ENCODE results near the gene DLST. TPM values are rescaled to one million over a fixed set of nuclear protein-coding genes. Genes with fewer than 3 reads are reported as not detected.

Gene DLST
- total RNA-seq, 1 donor from 2014 or later: 90.4 TPM

GRCh38 chr14:74949859-74950573, 68.3 kb downstream of the DLST start:
- H3K9me3 Mint-ChIP-seq: no peaks in the 10 kb centered on the region
- DNase-seq (no peak), ATAC-seq (ENCODE audit: low read depth) (no peak)
- H3K27ac Mint-ChIP-seq: no peak overlapping the region
- intact Hi-C loops (cut with micrococcal nuclease): loop anchor here (5.0 to 10.0 kb wide), 3 partner anchors 88 to 455 kb away; partner anchors contain the start of genes ISCA2 and NPC2
- no peaks in the 10 kb centered on the region for H3K36me3 Mint-ChIP-seq (ENCODE audit: low read depth)
- TF ChIP-seq, protein P1, sequence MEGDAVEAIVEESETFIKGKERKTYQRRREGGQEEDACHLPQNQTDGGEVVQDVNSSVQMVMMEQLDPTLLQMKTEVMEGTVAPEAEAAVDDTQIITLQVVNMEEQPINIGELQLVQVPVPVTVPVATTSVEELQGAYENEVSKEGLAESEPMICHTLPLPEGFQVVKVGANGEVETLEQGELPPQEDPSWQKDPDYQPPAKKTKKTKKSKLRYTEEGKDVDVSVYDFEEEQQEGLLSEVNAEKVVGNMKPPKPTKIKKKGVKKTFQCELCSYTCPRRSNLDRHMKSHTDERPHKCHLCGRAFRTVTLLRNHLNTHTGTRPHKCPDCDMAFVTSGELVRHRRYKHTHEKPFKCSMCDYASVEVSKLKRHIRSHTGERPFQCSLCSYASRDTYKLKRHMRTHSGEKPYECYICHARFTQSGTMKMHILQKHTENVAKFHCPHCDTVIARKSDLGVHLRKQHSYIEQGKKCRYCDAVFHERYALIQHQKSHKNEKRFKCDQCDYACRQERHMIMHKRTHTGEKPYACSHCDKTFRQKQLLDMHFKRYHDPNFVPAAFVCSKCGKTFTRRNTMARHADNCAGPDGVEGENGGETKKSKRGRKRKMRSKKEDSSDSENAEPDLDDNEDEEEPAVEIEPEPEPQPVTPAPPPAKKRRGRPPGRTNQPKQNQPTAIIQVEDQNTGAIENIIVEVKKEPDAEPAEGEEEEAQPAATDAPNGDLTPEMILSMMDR (IDR thresholded peaks at IDR 0.05): no peak
- ChIA-PET CTCF (no interaction called here), POLR2A (no interaction called here)
- H3K4me3 Mint-ChIP-seq: no peak overlapping the region
- H3K27me3 Mint-ChIP-seq: peaks cover 7% of the 10 kb centered on the region
- H3K4me1 Mint-ChIP-seq: peaks cover 11% of the 10 kb centered on the region

DNA sequence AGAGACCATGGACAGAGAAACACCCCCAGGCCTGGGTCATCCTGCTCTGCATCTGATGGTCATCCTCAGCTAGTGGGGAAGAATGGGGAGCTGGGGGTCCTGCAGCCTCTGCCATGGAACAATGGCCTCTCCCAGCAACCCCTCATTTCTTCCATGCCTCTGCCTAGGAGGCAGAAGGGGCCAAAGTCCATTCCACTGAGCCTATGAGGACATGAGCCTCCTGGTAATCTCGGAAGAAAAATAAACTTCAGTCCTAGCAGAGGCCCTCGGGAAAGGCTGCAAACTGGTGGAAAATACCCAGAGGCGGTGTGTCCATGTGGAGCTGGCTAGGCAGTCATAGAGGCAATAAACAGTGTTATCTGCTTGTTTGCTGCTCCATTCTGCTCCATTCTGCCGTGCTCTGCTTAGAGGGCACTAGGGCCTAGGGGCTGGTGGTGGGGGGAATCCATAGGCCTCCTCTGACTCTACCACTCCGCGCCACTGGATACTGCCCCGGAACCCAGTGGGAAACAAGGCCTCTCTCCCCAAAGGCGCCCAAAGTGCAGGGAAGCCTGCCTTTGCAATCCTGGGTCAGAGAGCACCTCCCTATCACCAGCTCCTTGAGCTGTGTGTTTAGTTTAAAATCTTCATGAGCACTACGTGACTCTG, 69.2 kb downstream of the DLST start:
- Mint-ChIP-seq H3K4me3 (no peak overlapping the region), H3K27me3 (peaks cover 7% of the 10 kb centered on the region), H3K9me3 (no peaks in the 10 kb centered on the region), H3K27ac (no peak overlapping the region), H3K4me1 (peaks cover 11% of the 10 kb centered on the region), H3K36me3 (ENCODE audit: low read depth) (no peaks in the 10 kb centered on the region)
- TF ChIP-seq, protein P1 (IDR thresholded peaks at IDR 0.05): no peak
- CTCF ChIA-PET: no interaction called here
- POLR2A ChIA-PET: no interaction called here
- ATAC-seq (ENCODE audit: low read depth) (no peak), DNase-seq (no peak)
- intact Hi-C loops (cut with micrococcal nuclease): no loop called here

DNA sequence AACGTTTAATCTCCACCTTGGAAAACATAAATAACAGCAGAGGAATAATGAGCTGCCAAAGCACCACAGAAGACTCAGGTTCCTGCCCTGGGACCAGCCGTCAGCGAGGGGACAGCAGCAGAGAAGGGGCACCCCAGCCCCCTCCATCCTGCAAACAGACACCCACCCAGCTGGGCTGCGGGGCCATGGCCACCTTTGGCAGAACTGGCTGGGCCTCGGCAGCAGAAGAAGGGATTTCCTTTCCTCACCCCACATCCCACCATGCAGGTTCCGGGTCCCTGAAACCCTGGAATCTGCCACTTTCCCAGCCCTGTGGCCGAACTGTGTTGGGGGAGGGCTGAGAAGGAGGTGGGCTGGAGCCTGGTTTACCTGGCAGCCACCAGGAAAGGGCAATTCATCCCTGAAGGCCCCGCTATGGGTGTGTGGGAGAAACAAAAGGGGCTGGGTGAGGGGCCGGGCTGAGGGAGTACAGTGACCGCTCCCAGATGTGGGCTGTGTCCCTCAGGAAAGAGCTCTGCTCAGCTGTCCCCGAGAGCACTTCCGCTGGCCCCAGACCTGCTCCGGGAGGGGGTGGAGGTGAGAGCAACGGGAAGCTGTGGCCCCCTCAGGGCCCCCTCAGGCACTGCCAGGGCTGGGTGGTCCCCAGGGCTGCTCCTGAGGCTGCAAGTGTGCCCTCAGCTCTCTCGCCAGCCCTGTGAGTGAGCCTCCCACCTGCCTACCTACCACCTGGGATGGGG, 69.9 kb downstream of the DLST start:
- POLR2A ChIA-PET: no interaction called here
- CTCF ChIA-PET: no interaction called here
- H3K27me3 Mint-ChIP-seq: peaks cover 11% of the 10 kb centered on the region
- DNase-seq: no peak
- H3K4me3 Mint-ChIP-seq: no peak overlapping the region
- no peaks in the 10 kb centered on the region for H3K9me3 Mint-ChIP-seq
- no peak overlapping the region for H3K27ac Mint-ChIP-seq
- TF ChIP-seq, protein P1 (IDR thresholded peaks at IDR 0.05): no peak
- peaks cover 6% of the 10 kb centered on the region for H3K4me1 Mint-ChIP-seq
- intact Hi-C loops (cut with micrococcal nuclease): no loop called here
- H3K36me3 Mint-ChIP-seq (ENCODE audit: low read depth): no peaks in the 10 kb centered on the region
- no peak for ATAC-seq (ENCODE audit: low read depth)

- ATAC-seq (ENCODE audit: low read depth) (no peak), DNase-seq (no peak)
- H3K4me1 Mint-ChIP-seq: no peaks in the 10 kb centered on the region
- TF ChIP-seq, protein P1 (IDR thresholded peaks at IDR 0.05): no peak
- no peak overlapping the region for H3K27ac Mint-ChIP-seq
- ChIA-PET POLR2A (no interaction called here), CTCF (no interaction called here)
- no peak overlapping the region for H3K4me3 Mint-ChIP-seq
- intact Hi-C loops (cut with micrococcal nuclease): no loop called here
- no peaks in the 10 kb centered on the region for H3K9me3 Mint-ChIP-seq
- H3K36me3 Mint-ChIP-seq (ENCODE audit: low read depth): no peaks in the 10 kb centered on the region
- peaks cover 11% of the 10 kb centered on the region for H3K27me3 Mint-ChIP-seq
Observed at GRCh38 chr14:74952180-74952665, 70.5 kb downstream of the DLST start.

Measured in activated B cell treated with CpG ODN at 0.5 μM for 24 hours (primary cell).